ENCODE measurements around the gene CALN1. TPM values are rescaled to one million over a fixed set of nuclear protein-coding genes. Genes with fewer than 3 reads are reported as not detected.
"Not testable (repeated sequence)": the region's sequence is repeated elsewhere in the genome, so short reads cannot be mapped to it uniquely, and the experiment has no call there.

Gene CALN1
- total RNA-seq, 1 donor from 2014 or later, result not detected

GRCh38 chr7:71854546-71855397 lies 557.4 kb downstream of the CALN1 start:
- intact Hi-C loops (cut with DNase I), result no loop called here
- no peak for DNase-seq (ENCODE audit: low spot score)

DNA sequence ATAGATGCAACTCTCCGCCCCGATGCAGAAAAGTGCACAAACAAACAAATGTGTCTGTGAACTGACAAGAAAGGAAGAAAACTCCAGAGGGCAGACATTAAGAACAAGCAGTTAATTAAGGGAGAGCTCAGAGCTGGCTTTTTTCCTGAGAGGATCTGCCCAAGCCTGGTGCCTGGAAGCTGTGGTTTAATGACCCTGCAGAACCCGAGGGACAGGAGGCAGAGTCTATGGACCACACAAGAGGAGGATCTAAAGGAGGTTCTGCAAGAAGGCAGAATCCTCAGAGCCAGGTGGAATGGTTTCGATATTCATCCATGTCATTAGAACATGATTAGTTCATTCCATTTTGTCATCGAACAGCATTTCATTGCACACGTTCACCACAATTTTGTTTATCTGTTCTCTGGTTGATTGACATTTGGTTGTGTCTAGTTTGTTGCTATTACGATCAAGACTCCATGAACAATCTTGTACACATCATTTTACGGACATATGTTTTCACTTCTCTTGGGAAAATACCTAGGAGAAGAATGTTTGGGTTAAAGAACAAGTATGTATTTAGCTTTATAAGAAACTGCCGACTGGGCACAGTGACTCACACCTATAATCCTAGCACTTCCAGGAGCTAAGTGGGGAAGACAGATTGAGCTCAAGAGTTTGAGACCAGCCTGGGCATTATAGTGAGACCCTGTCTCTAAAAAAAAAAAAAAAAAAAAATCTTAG lies 560.2 kb downstream of the CALN1 start:
- no peak for DNase-seq (ENCODE audit: low spot score)
- intact Hi-C loops (cut with DNase I), result no loop called here

GRCh38 chr7:71846160-71846559 lies 566.0 kb downstream of the CALN1 start:
- no peak for DNase-seq (ENCODE audit: low spot score)
- intact Hi-C loops (cut with DNase I), result no loop called here

- no peak for DNase-seq (ENCODE audit: low spot score)
- intact Hi-C loops (cut with DNase I), result no loop called here
These were observed 568.5 kb downstream of the CALN1 start for GRCh38 chr7:71843676-71844075.

- no peak for DNase-seq (ENCODE audit: low spot score)
- intact Hi-C loops (cut with DNase I), result no loop called here
These were observed 569.4 kb downstream of the CALN1 start for GRCh38 chr7:71842786-71843185.

DNA sequence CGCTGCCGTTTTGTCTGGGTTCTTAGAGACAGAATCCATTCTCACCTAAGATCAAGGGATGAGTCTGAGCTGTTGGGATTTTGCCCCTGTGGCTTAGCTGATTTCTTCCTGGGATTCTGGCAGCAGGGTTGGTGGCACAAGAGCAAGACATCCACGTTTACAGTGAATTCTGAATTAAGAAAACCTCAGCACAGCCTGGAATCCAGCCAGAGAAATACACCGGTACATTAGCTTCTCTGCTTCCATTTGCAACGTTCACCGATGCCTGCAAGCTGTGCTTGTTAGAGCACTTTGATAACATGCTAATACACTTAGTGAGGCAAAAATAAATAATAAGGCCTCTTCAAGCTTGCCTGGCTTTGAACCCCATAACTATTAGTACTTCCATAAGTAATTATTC lies 569.8 kb downstream of the CALN1 start:
- DNase-seq (ENCODE audit: low spot score), result no peak
- intact Hi-C loops (cut with DNase I), result no loop called here

GRCh38 chr7:71835056-71835455 lies 577.1 kb downstream of the CALN1 start:
- DNase-seq (ENCODE audit: low spot score), result no peak
- intact Hi-C loops (cut with DNase I), result no loop called here

- intact Hi-C loops (cut with DNase I), result no loop called here
- no peak for DNase-seq (ENCODE audit: low spot score)
These were observed 582.6 kb downstream of the CALN1 start for GRCh38 chr7:71829515-71829914.

DNA sequence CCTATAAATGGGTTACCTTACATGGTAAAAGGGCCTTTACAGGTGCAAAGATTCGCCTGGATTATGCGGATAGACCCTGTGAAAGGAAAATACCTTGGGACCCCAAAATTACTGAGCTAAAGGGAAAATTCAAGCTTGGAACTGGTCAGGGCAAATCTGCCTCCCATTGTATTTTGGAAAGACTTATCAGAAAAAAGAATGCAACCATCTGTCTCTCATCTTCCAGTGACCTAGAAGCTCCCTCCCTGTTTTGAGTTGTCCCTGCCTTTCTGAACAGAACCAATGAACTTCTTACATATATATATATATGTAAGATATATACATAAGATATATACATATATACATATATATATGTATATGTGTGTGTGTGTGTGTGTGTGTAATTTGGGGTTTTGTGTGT lies 583.8 kb downstream of the CALN1 start:
- intact Hi-C loops (cut with DNase I), result no loop called here
- no peak for DNase-seq (ENCODE audit: low spot score)

DNA sequence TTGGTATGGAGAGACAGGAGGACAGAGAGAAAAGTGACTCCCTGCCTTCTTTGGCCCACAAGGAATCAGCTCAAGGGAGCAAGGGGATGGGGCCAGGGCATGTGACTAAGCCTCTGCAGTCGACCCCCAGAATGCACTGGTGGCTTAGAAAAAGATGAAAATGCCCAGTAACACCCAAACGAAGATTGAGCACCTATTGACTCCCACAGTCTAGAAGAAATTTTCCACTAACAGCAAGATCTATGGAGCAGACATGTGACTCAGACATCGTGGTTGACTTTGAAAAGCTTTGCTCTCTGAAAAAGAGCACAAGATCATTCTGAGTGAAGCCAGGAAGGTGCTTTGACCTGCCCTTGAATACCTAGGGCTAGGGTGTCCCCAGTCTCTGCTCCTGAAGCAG lies 586.0 kb downstream of the CALN1 start:
- intact Hi-C loops (cut with DNase I), result no loop called here
- DNase-seq (ENCODE audit: low spot score), result no peak

DNA sequence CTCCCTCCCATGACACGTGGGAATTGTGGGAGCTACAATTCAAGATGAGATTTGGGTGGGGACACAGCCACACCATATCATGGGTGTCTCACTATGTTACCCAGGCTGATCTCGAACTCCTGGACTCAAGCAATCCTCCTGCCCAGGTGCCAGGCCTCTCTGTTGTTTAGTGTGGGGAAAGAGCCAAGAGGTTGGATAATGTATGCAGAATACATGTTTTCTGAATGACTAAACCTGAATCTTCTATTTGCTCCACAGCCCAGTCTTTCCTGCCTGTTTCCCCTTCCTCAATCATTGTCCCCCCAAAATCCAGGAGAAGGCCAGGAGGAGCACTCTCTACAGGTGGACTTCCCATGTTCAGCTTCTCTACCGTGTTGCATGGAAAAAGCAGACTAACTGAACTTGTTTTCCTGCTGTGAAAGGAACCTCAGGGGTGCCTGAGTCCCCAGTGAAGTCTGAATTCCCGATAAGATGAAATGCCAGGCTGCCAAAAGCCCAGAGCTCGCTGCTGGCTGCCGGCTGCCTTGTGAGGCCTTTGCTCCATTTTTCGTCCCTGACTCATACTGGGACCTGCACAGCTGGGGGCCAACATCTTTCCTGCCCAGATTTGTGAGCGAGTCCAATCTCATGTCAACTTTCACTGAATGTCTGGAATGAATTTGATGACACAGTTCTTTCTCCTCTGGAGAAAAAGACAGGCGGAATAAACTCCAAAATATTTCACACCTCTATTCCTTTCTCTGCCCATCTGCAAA lies 588.0 kb downstream of the CALN1 start:
- no peak for DNase-seq (ENCODE audit: low spot score)
- intact Hi-C loops (cut with DNase I), result no loop called here

GRCh38 chr7:71822406-71822805 lies 589.7 kb downstream of the CALN1 start:
- intact Hi-C loops (cut with DNase I); DNase-seq (ENCODE audit: low spot score): not testable (repeated sequence)

GRCh38 chr7:71817916-71818315 lies 594.2 kb downstream of the CALN1 start:
- DNase-seq (ENCODE audit: low spot score), result no peak
- intact Hi-C loops (cut with DNase I), result no loop called here

DNA sequence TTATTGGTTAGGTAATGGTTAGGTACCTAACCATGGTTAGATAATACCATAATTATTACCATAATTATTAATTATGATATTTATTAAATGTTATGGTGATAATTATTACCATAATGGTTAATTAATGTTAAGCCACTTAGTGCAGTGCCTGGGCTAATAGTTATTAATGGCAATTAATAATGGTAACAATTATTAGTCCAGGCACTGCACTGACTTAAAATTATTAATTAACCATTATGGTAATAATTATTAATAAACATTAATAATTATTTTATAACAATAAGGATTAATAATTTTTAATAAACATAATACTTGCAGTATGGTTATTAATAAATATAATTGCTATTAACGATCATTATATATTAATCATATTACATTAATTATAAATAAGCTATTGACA lies 604.0 kb downstream of the CALN1 start:
- intact Hi-C loops (cut with DNase I), result no loop called here
- DNase-seq (ENCODE audit: low spot score), result no peak

DNA sequence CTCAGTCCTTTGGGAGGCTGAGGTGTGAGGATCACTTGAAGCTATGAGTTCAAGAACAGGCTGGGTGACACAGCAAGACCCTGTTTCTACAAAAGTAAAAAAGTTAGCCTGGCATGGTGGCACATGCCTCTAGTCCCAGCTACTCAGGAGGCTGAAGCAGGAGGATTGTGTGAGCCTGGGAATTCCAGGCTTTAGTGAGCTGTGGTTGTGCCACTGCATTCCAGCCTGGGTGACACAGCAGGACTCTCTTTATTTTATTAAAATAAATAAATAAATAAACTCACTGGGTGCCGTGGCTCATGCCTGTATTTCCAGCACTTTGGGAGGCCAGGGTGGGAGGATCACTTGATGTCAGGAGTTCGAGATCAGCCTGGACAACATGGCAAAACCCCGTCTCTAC lies 607.9 kb downstream of the CALN1 start:
- intact Hi-C loops (cut with DNase I), result no loop called here

DNA sequence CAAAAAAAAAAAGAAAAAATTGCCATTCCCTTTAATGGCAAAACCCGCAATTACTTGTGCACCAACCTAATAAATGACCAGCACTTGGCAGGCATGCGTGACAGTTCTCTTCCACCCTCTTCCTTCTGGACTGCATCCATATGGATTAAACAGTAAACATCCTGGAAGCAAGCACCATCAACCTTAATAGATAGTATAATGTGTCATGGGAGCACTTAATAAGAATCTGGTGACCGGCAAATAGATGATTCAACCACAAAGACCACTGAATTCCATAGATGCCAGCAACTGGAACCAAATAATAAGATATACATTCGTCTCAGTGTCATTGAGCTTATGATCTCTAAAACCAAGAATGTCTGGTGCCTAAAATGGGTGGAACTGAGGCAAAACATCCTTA lies 610.2 kb downstream of the CALN1 start:
- DNase-seq (ENCODE audit: low spot score), result no peak
- intact Hi-C loops (cut with DNase I), result no loop called here

More for the DNA sequence above, 607.9 kb downstream of the CALN1 start:
- DNase-seq (ENCODE audit: low spot score), result no peak

DNA sequence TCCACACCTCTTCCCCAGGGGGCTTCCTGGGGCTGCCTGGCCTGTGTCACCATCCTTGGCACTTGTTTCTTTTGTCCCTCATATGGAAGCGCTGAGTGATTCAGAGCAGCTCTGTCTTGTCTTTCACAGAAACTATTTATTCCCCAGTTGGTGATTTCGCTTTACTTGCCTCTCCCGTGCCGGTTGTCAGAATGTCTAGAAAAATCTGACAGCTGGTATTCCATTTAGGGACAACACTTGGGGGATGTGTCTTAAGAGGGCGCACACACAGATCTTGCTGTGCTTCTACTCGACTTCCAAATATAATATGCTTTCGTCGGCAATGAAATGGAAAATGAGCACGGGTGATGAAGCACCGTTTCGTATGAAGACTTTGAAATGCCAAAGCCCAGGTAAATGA lies 611.8 kb downstream of the CALN1 start:
- intact Hi-C loops (cut with DNase I), result no loop called here
- DNase-seq (ENCODE audit: low spot score), result no peak

DNA sequence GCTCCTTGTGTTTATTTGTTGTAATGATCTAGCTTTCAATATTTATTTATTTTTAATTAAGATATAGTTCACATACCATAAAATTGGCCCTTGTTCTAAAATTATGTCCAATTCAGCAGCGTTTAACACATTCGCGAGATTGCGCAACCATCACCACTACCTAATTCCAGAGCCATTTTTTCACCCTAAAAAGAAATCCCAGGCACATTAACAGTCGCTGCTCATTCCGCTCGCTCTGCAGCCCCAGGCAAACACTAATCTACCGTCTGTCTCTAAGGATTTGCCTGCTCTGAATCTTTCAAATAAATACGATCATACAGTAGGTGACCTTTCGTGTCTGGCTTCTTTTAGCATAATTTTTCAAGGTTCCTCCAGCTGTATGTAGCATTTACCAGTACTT lies 616.7 kb downstream of the CALN1 start:
- intact Hi-C loops (cut with DNase I), result no loop called here
- no peak for DNase-seq (ENCODE audit: low spot score)

GRCh38 chr7:71793251-71793650 lies 618.9 kb downstream of the CALN1 start:
- no peak for DNase-seq (ENCODE audit: low spot score)
- intact Hi-C loops (cut with DNase I), result no loop called here

GRCh38 chr7:71787513-71787912 lies 624.6 kb downstream of the CALN1 start:
- DNase-seq (ENCODE audit: low spot score), result no peak
- intact Hi-C loops (cut with DNase I), result no loop called here
